Neural cell (in vitro differentiated cells): ENCODE measurements around the gene UPF1.

Experiments
- CTCF ChIP-seq: fragments of 450-650 bp; IDR thresholded peaks from 2 replicates; pipeline ENCODE4 v1.5.1; 2014; ENCODE audit warnings: antibody characterized with exemption, mild to moderate bottlenecking, moderate library complexity; ENCODE audit not compliant: poor library complexity, severe bottlenecking
- POLR2AphosphoS5 ChIP-seq: IDR thresholded peaks from 2 replicates; pipeline ENCODE4 v1.6.1; 2012
- TAF1 ChIP-seq: IDR thresholded peaks from 2 replicates; pipeline ENCODE4 v1.6.1; 2012; ENCODE audit warnings: low read depth

DNA sequence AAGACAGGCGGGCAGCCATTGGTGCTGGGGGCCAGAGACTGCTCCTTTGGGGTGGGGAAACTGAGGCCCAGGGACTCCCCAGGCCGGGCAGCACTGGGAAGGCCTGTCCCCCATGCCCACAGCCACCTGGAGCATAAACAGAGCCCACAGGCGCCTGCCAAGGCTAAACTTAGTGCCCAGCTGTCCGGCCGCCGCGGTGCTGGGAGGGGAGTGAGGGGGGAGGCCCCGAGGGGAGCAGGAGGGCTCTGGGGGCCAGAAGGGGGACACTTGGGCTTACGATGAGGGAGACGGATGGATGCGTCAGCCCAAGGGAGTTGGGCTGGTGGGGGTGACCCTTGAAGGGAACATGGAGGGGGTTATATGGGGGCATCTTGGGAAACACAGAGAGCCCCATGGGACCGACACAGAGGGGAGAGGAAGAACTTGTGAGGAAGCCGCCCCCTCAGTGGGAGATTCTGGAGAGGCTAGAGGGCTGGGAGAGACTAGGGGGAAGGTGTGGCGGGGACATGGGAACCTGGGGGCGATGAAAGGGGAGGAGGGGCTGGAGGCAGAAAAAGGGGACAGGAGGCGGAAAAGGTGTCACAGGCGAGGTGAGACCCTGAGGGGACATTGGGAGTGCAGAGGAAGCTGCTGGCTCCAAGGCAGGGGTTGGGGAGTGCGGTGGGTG, 62.0 kb downstream of the UPF1 start:
- TF ChIP-seq CTCF (no peak), POLR2AphosphoS5 (no peak), TAF1 (no peak)
